Ecto neural progenitor cell (in vitro differentiated cells): ENCODE measurements around the gene TBC1D9.

Experiments
- DNase-seq: peaks from one replicate; pipeline ENCODE4 v3.0.0-alpha.2; 2018; ENCODE audit warnings: low spot score

The TBC1D9 gene

DNA sequence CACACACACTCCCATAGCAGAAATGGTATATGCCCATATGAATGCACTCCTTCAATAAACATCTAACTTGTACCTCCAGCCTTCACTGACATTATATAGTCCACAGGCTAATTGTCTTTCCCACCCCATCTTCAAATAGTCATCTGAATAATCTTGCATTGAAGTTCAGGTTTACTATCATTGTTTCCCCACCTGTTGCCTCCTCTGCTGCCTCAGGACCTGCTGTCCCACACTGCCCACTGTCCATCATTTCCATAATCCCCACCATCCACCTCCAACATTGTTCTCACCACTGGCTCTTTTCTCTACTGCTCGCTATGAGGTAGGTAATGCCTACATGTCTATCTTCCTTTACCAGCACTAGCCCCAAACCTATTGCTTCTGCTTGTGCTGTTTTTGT is 66.1 kb downstream of the TBC1D9 start:
- no peak for DNase-seq

DNA sequence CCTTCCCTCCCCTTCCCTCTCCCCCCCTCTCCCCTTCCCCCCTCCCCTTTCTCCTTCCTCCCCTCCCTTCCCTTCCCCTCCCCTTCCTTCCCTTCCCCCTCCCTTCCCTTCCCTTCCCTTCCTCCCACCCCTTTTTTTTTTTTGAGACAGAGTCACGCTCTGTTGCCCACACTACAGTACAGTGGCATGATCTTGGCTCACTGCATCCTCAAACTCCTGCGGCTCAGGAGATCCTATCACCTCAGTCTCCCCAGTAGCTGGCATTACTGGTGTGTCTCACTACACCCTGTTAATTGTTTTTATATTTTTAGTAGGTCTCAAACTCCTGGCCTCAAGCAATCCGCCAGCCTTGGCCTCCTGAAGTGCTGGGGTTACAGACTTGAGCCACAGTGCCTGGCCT is 66.6 kb downstream of the TBC1D9 start:
- no peak for DNase-seq

DNA sequence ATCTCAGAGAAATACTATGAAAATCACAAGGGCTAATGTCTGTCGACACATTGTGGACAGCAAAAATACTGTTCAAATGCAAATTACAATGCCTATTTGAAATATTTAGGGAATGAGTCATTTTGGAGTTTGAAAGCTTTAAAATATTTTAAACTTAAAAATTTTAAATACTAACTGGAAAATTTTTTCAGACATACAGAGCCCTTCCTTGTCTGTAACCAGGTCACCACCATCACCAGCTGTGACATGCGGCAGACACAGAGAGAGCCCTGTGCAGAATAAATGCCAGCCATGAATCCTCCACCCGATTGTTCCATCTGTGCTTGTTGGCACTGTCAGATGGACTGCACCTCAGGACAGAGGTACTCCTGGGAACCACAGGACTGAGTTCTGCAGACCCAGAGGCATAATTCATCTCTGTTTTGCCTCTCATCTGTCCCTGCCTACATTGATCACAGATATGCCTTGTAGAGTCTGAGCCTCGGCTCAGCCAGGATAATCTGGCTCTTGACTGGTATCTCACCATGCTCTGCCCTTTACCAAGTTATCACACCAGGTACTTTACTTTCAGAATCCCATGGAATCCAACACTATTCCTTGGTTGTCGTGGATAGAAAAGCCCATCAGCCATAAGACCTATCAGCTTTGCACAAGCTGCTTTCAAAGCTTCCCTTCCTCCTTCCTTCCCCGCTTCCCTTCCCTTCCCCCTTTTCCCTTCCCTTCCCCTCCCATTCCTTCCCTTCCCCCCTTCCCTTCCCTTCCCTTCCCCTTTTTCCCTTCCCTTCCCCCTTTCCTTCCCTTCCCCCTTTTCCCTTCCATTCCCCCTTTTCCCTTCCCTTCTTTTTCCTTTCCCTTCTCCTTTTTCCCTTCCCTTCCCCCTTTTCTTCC is 67.2 kb downstream of the TBC1D9 start:
- no peak for DNase-seq

DNA sequence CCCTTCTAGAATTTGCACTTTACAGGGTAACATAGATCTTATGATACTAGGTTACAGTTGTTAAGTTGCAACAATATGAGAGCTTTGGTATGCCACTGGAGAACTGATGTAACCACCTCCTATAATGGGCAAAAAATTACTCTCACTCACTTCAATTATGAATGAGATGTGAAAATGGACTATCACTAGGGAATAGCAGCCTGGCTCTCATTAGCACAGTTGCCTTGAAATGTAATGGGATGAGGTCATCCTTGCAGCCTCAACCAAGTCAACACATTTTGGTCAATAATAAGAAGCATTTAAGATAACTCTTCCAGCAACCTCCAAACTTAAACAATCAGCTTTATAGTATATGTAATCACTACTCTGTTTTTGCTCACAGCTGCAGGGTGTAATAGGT is 69.4 kb downstream of the TBC1D9 start:
- DNase-seq: no peak

DNA sequence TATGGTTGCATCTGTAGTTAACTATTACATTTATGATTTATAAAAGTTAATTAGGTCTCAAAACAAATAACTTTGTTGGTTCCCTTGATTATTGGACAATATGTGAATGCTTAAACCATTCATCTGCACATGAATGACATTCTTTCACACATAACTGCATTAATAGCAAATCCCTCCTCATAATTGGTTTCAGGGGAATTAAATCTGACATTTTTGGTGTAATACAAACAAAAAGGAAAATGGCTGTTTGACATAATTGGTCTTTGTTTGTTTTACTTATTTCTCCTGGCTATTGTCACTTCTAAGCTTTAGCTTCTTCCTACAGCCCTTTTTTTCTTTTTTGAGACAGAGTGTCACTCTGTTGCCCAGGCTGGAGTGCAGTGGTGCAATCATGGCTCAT is 71.9 kb downstream of the TBC1D9 start:
- DNase-seq: no peak

DNA sequence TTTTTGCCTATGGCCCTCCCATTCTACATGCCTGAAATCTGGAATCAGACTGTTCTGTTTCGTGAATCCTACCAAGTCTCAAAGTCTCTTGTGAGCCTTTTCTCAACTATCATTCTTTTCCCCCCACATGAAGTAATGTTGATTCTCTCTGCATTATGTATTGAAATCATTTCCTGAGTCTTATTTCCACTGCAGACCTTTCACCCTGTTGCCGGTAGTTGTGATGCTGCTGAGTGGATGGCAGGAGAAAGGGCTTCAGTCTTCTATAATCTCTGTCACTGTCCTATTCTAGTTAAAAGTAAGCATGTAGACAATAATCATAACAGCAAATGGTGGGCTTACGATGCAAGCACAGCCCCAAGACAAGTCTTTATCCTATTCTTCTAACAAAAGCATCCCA is 75.0 kb downstream of the TBC1D9 start:
- DNase-seq: no peak

DNA sequence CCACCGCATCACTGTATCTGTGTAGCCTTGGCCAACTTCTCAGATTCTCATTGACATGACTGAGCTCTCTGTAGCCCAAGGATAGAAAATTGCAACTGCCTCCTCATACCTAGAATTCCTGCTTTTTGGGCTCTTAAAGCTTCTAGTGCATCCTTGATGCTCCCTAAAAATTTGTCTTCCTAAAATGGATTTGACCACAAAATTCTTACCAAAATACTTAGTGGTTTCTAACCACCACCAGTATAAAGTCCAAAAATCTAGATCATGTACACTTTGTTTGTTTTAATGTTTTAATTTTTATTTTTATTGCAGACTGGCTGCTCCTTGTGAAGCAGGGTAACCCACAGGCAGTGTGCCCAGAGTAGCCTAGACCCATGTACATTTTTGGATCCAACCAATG is 75.5 kb downstream of the TBC1D9 start:
- no peak for DNase-seq

DNA sequence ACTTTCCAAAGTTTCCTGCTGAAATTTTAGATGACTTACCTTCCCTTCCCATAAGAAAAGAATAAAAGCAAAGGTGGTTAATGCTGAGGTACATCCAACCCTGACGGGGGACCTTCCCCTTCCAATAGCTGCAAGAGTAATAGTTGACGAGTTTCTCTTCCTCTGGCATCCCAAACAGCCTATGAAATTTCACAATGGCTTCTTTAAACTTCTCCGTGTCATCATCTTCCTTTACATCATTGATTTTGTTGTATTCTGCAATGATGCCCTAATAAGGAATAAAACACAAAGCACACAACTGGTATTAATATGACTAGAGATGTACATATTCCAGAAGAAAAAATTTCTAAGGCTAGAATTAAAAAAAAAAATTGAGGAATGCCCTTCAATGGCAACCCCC is 76.6 kb downstream of the TBC1D9 start:
- DNase-seq: no peak

DNA sequence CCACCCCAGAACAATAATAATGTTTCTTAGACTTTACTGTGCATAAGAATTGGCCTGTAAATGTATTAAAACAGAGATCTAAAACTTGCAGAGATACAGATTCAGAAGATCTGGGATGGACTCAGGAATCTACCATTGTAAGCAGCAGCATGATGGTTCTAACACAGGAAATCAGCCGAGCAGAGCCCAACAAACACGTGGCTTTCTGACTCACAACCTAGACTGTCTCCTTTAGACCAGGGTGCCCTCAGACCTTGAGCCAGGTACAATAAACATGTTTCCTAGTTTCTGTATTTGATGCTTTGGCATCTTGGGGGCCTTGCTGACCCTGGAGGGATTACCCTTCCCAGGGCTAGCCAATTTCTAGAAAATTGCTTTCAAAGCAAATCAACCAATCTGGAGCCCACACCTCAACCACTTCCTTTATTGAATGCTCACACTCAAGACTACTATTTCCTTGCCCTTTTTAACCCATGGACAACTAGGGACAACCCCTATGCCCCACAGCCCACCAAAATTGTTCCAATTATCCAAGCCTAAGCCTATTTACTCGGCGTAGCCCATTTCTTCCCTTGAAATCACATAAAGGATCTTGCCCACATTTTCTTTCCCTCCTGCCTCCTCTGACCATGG is 80.5 kb downstream of the TBC1D9 start:
- DNase-seq: no peak

DNA sequence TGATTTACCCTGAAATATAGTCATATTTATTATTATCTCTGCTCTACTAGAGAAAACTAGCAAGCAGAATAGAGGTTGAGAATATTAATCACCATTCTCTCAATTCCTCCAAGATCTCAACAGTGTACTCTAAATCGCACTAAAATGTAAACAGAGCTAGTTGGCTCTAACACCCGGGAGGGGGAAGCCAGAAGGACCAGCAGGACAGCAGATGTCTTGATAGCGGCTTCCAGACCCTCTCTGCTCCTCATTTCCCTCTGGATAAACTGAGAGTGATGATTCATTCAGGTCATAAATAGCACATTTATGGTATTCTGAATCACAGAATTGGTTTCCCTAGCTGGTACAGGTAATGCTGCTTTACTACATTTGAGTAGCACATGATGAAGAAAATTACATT is 82.5 kb downstream of the TBC1D9 start:
- no peak for DNase-seq

DNA sequence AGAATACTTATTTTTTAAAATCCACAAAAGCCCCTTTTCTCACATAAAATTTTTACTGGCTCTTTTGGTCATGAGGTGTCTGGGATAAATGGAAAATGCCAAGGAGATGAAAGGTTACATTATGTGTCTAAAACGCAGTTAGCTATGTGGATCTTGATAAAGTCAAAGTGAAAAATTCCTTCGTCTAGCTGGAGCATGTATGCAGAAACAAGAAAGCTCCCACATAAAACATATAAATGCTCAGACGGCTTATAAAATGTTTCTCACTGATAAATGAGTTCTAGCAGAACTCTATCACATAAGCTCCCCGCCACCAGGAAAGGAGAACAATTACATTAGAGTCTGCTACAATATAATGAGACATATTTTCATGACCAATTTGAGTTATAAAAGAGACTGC is 83.8 kb downstream of the TBC1D9 start:
- DNase-seq: no peak

DNA sequence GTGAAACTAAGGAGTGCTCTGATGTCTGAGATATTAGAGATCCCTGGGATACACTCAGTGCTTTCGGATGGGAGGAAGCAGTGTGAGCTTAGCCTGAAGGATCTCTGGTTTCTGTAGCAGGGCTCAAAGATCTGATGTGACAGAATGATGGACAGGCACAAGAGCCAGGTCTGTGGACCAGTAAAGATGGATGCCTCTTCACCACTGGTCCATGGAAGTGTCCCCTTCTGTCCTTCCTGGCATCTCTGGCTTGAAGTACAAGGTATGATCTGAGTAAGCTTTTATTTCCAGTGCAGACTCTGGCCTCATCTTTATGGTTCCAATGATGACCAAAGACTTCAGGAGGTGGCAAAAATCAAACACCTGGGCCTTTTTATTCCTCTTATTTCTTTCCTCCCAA is 88.1 kb downstream of the TBC1D9 start:
- no peak for DNase-seq

DNA sequence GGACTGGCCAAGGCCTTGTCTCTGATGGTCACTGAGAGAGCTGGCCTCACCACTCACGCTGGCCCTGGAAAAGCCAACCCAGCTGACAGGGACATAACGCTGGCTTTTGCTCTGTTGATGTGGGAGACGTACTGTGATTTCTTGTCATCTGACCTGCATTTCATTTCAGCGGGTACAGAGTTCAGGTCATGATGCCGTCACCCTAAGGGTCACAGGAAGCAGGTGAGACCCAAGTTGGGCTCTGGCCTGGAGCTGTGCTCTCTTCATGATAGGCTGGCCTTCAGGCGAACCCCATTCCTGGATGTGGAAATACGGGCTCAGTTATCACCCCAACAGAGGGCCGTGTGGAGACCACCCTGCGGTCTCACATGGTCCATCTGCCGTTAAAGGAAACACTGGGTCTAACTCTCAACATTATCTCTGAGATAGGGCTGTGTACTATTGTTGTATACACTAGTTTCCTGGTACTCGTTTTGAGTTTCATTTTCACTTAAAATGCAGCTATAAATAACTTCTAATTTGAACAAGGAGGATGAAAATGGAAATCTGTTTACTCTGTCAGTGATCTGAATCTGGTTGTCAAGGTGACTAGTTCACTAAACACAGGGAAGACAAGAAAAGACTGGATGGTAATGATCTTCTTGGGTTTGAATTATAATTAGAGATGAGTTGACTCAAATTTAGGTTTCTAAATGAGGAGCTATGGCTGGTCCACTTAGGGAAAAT is 89.1 kb downstream of the TBC1D9 start:
- no peak for DNase-seq

DNA sequence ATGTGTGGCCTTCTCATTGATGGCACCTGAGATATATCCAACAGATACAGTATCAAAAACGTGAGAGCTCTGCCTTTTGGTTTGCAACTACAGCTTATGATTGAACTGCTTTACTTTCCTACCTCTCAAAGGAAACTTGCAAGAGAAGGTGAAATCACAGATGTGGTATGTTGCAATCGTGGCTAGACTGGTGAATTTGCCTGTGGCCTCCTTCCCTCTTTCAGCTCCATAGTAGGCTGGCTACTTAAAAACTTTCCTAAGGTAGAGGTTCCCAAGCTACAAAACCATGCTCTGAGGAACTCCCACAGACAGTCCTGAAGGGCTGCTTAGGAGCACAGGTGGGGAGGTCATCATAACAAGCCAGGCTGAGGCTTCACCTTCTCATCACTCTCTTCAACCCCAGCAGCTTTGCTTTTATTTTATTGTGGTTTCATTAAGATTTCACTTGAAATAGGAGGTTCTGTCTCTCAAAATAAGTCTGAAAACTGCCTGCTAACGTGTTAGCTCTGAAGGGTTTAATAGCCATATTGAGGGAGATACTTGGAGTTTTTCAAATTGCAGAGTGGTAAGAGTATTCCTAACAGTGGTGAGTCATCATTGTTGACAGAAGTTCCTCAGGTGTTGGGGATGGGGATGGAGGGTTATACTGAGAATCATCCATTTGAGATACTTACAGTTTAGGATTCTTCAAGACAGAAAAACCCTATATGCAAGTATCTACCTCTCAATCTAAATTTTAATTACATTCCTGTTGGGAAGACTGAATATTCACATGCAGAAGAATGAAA is 93.9 kb downstream of the TBC1D9 start:
- DNase-seq: no peak

DNA sequence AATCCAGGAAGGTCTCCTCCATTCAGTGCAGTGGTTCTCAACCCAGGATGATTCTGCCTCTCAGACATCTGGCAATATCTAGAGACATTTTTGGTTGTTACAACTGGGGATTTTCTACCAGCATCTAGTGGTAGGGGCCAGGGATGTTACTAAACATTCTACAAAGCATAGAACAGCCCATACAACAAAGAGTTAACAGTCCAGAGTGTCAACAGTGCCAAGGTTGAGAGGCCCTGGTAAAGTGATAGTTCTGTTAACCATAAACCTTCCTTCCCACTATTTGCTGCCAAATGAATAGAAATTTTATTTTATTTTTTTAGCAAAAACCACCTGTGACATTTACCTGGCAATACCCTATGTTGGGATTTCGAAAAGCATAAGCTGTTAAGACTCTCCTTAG is 94.6 kb downstream of the TBC1D9 start:
- DNase-seq: no peak

DNA sequence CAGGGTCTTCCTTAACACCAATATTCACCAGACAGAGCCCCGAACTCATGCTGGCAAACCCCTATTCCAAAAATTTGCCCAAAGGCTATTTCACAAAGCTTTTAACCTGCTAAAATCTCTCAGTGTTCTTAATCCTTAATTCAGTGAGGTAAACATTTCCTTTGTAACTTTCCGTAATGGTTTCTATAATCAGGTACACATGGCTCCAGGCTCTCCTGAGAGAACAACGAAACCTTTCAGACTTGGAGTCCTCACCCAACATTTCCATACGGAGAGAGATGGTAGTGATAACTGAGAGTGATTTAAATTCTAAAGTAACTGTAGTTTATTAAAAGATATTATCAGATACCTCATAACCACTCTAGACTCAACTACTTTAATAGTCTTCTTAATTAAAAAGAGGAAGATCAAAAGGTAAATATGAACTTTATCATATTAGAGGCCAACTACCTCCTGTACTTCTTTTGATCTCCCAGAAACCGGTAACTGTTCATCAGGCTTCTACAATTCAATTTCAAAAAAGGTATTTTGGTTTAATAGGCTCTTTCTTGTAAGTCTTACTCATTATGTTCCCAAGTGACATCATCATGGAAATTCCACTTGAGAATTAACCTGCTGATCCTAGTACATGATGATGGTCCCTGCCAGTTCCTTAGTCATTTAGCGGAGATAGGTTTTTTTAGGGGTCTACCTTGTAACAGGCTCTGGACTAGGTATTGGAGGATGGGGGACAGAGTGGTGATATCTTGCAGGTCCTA is 96.1 kb downstream of the TBC1D9 start:
- DNase-seq: no peak

DNA sequence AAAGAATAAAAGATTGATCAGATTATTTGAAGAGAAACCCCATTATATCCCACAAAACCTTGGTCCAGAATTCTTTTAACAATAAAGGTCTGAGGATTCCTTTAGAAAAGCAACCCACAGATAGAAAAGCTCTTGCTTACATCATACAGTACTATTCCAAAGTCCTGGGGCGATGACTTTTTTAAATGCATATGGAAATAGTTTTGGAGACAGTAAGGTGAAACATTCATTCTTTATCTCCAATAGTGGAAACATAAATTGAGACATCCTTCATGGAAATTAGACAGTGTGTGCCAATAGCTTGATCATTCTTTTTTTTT is 101.7 kb downstream of the TBC1D9 start:
- no peak for DNase-seq

DNA sequence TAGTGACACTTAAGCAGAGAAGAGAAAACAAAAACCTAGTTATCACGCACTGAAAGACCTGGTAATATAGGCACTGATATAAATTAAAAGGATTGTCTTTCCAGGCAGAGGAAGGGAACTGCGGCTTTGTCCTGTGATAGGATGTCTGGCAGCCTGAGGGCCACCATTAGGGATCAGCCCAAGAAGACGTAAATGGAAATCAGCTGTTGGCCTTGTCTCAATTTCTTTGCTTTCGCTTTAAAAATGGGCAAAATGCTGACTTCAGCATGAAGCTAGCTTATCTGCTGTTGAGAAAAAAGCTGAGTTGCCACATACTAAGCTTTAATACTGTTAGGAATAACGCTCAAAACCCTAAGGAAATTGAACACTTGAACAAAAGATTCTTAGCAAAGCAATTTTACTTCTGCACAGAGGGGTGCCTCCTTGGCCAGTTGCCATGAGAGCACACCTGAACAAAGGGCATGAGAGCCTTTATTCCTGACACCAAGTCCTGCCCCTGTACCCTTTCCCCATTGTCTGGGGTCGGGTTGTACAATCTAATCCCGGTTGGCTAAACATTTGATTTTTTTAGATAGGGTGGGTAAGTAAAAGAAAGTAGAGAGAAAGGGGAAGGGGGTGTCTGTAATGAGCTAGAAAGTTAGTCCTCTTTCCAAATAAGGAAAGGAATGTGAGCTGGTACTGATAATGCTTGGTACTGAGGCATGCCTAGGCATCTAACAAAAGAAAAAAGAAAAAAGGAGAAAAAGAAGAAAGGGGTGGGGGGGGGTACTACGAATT is 102.3 kb downstream of the TBC1D9 start:
- no peak for DNase-seq

DNA sequence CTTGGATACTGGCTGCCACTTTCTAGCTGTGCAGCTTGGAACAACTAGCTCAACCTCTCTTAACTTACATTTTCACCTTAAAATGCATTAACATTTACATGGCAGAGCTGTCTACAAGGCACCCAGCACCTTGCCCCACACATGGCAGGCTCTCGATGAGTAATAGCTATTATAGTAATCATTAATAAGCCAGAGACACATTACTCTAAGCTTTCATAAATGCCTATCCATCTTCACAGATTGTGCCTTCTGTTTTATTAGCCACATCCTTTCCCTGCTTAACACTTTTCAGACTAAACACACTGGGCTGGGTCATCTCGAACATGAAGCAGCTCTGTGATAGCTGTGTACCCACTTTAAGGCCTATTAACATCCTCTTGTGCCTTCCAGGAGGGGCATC is 103.6 kb downstream of the TBC1D9 start:
- DNase-seq: no peak

DNA sequence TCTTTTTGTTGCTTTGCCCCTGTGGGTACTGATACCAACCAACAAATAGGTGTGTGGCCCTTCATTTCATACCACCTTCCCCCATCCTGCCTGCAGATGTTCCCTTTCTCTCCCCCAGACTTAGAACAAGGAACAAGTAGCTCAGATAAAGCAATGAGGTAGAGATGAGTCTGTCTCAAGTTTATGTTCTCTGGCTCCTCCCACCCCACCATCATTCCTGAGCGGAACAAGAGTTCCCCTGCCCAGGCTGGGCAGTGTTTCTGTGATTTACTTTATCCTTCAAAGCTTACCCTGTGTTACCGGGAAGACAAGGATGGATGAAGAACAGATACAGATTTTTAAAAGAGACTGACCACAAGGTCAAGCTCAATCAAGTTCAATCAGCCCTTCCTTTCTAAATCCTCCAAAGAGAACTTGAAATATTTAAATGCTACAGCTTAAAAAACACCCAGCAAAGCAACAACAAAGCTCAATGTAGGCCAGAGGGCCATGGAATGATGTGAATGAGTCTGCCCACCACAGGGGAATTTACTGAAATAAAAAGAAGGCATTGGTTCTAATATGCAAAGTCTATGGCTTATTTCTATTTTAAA is 107.4 kb downstream of the TBC1D9 start:
- no peak for DNase-seq
